GM18505 (cell line): ENCODE data around the gene SCFD2.
"Not testable (repeated sequence)": the region's sequence is repeated elsewhere in the genome, so short reads cannot be mapped to it uniquely, and the experiment has no call there.

ENCODE experiments used
- ATAC-seq: cut with Tn5 transposase; IDR thresholded peaks from one replicate; pipeline ENCODE4 v1.9.1; 2021; ENCODE audit not compliant: unreplicated experiment
- POLR2A ChIP-seq: IDR thresholded peaks from 4 replicates; pipeline ENCODE4 v1.6.1; 2011; ENCODE audit warnings: borderline replicate concordance; ENCODE audit not compliant: insufficient read depth, insufficient read length; ENCODE audit errors: extremely low read depth

SCFD2 gene

GRCh38 chr4:53321151-53321983, 44.5 kb downstream of the SCFD2 start:
- ATAC-seq: no peak
- TF ChIP-seq POLR2A: no peak

DNA sequence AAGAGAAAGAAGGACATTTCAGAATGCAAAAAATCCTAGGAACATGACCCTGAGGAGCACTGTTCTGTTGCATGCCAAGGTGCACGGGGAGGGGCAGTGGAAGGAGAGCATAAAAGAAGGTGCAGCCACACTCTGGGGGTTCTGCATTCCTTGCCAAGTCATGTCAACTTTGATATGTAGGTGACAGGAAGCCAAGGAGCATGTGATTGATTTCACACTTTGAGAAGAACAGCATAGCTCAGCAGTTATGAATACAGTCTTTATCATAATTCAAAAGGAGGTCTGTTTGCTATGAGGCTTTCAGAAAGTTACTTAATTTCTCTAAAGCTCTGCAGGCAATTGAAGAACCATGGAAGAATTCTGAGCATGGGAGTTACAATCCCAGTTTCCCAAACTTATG, 50.6 kb downstream of the SCFD2 start:
- ATAC-seq: no peak
- TF ChIP-seq POLR2A: no peak

- no peak for ATAC-seq
- TF ChIP-seq POLR2A: no peak
Measured at GRCh38 chr4:53314252-53314651, 51.6 kb downstream of the SCFD2 start.

GRCh38 chr4:53313510-53313909, 52.4 kb downstream of the SCFD2 start:
- TF ChIP-seq POLR2A: no peak
- ATAC-seq: no peak

GRCh38 chr4:53309321-53310040, 56.4 kb downstream of the SCFD2 start:
- no peak for ATAC-seq
- TF ChIP-seq POLR2A: no peak

- no peak for ATAC-seq
- no peak for TF ChIP-seq POLR2A
Measured at GRCh38 chr4:53307819-53308780, 57.8 kb downstream of the SCFD2 start.

GRCh38 chr4:53307210-53307609, 58.7 kb downstream of the SCFD2 start:
- no peak for TF ChIP-seq POLR2A
- no peak for ATAC-seq

- ATAC-seq: no peak
- TF ChIP-seq POLR2A: no peak
Measured at GRCh38 chr4:53306729-53307128, 59.1 kb downstream of the SCFD2 start.

- ATAC-seq: not testable (repeated sequence)
Measured at GRCh38 chr4:53292209-53292608, 73.7 kb downstream of the SCFD2 start.

GRCh38 chr4:53281438-53281837, 84.4 kb downstream of the SCFD2 start:
- no peak for ATAC-seq
- no peak for TF ChIP-seq POLR2A

DNA sequence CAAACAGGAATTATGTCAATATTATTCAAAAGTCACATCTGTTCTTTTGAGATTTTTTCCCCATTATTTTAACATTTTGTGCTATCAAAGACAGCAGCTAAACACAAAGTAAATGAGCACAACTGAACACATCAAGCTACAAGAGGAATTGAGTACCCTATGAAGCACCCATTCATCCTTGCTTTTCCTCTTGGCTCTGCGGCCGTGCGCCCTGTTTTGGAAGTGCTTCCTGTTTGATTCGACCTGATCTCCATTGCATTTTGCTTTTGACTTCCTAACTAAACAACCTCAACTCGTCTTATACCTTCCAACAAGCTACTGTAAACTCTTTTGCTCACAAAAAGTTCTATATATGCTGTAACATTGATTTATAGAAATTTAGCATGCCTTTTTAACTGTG, 85.0 kb downstream of the SCFD2 start:
- TF ChIP-seq POLR2A: no peak
- no peak for ATAC-seq

GRCh38 chr4:53274609-53275268, 91.1 kb downstream of the SCFD2 start:
- no peak for ATAC-seq
- no peak for TF ChIP-seq POLR2A

DNA sequence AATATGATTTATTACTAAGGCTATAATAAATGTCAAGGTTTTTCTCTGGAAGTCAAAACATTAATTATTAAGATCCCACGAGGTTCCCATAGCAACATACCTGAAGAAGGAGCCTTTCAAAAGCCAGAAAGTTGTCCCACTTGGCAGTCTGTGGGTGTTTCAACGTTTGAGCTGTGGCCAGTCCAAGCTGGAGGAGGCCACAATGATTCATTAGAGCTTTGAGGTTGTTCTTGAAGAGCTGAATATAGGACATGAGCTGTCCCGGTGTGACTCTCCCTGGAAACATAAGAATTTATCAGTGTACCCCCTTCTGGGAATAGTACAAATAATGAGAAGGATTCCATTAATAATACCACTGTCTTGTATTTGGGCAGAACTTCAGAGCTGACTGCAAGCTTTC, 92.1 kb downstream of the SCFD2 start:
- no peak for TF ChIP-seq POLR2A
- ATAC-seq: no peak

- no peak for TF ChIP-seq POLR2A
- no peak for ATAC-seq
Measured at GRCh38 chr4:53267026-53267425, 98.8 kb downstream of the SCFD2 start.

- ATAC-seq: not testable (repeated sequence)
Measured at GRCh38 chr4:53255986-53256385, 109.9 kb downstream of the SCFD2 start.
